Measurements from ENCODE around the gene CIDEA. TPM values are rescaled to one million over a fixed set of nuclear protein-coding genes. Genes with fewer than 3 reads are reported as not detected.
"Not testable (repeated sequence)": the region's sequence is repeated elsewhere in the genome, so short reads cannot be mapped to it uniquely, and the experiment has no call there.

CIDEA gene
- total RNA-seq, 4 donors from 2014 or later = 132 to 584 (median 435) TPM

- DNase-seq (ENCODE audit: low spot score) (no peak), ATAC-seq (ENCODE audit: low FRiP score) (no peak)
- TF ChIP-seq CTCF (IDR thresholded peaks at IDR 0.05) = no peak
These were observed 15.3 kb upstream of the CIDEA start for GRCh38 chr18:12238826-12239225.

GRCh38 chr18:12239431-12239830 is 14.7 kb upstream of the CIDEA start:
- no peak for DNase-seq (ENCODE audit: low spot score)
- no peak for TF ChIP-seq CTCF (IDR thresholded peaks at IDR 0.05)
- no peak for ATAC-seq (ENCODE audit: low FRiP score)

GRCh38 chr18:12242658-12243260 is 11.4 kb upstream of the CIDEA start:
- no peak for TF ChIP-seq CTCF (IDR thresholded peaks at IDR 0.05)
- ATAC-seq (ENCODE audit: low FRiP score) = no peak
- no peak for DNase-seq (ENCODE audit: low spot score)

GRCh38 chr18:12243272-12243671 is 10.9 kb upstream of the CIDEA start:
- not testable (repeated sequence) for DNase-seq (ENCODE audit: low spot score); ATAC-seq (ENCODE audit: low FRiP score)

- TF ChIP-seq CTCF (IDR thresholded peaks at IDR 0.05) = no peak
- ATAC-seq (ENCODE audit: low FRiP score) = no peak
These were observed 8.4 kb upstream of the CIDEA start for GRCh38 chr18:12245793-12246135.

GRCh38 chr18:12246849-12247808 is 7.0 kb upstream of the CIDEA start:
- ATAC-seq (ENCODE audit: low FRiP score) = no peak
- no peak for TF ChIP-seq CTCF (IDR thresholded peaks at IDR 0.05)

More at GRCh38 chr18:12245793-12246135, 8.4 kb upstream of the CIDEA start:
- DNase-seq (ENCODE audit: low spot score) = no peak

GRCh38 chr18:12247946-12248345 is 6.2 kb upstream of the CIDEA start:
- ATAC-seq (ENCODE audit: low FRiP score) (no peak), DNase-seq (ENCODE audit: low spot score) (no peak)

More at GRCh38 chr18:12246849-12247808, 7.0 kb upstream of the CIDEA start:
- DNase-seq (ENCODE audit: low spot score) = no peak

More at GRCh38 chr18:12247946-12248345, 6.2 kb upstream of the CIDEA start:
- TF ChIP-seq CTCF (IDR thresholded peaks at IDR 0.05) = no peak
